NCI-H748 (cell line): Measurements from ENCODE around the gene DLX1.

Source experiments
- DNase-seq: peaks from one replicate; lab custom pipeline; 2025; ENCODE audit not compliant: unreplicated experiment; lab: John Stamatoyannopoulos, UW

The DLX1 gene

GRCh38 chr2:172096626-172097547 lies 11.6 kb downstream of the DLX1 start:
- peak; percentile 81 for DNase-seq

GRCh38 chr2:172097557-172098131 lies 12.3 kb downstream of the DLX1 start:
- DNase-seq: peak; percentile 18

GRCh38 chr2:172098287-172098649 lies 13.0 kb downstream of the DLX1 start:
- DNase-seq: no peak

GRCh38 chr2:172098650-172099471 lies 13.6 kb downstream of the DLX1 start:
- DNase-seq: no peak

- DNase-seq: no peak
Observed at GRCh38 chr2:172099472-172100079, 14.3 kb downstream of the DLX1 start.

GRCh38 chr2:172100080-172100934 lies 15.0 kb downstream of the DLX1 start:
- peak; percentile 49 for DNase-seq

- peak; percentile 73 for DNase-seq
Observed at GRCh38 chr2:172100935-172101820, 15.9 kb downstream of the DLX1 start.

- peak; percentile 83 for DNase-seq
Observed at GRCh38 chr2:172101821-172102390, 16.6 kb downstream of the DLX1 start.

- DNase-seq: peak; percentile 99
Observed at GRCh38 chr2:172102391-172103359, 17.4 kb downstream of the DLX1 start, which contains the start of gene DLX2. Gene DLX2, minus strand, starts transcription at chr2:172102900. Its CDS starts 362 bp downstream, at chr2:172102538.

GRCh38 chr2:172103471-172104272 lies 18.4 kb downstream of the DLX1 start:
- peak; percentile 93 for DNase-seq

GRCh38 chr2:172105471-172106107 lies 20.3 kb downstream of the DLX1 start:
- DNase-seq: no peak

GRCh38 chr2:172106108-172106961 lies 21.0 kb downstream of the DLX1 start:
- DNase-seq: peak; percentile 76

- DNase-seq: no peak
Observed at GRCh38 chr2:172107690-172108586, 22.6 kb downstream of the DLX1 start.

GRCh38 chr2:172108587-172108930 lies 23.3 kb downstream of the DLX1 start:
- DNase-seq: no peak
